ENCODE measurements around the gene CERS4. TPM values are rescaled to one million over a fixed set of nuclear protein-coding genes. Genes with fewer than 3 reads are reported as not detected.

Gene CERS4
- total and polyA plus RNA-seq, 2 experiments from 2014 or later = 68.5 to 109 TPM

DNA sequence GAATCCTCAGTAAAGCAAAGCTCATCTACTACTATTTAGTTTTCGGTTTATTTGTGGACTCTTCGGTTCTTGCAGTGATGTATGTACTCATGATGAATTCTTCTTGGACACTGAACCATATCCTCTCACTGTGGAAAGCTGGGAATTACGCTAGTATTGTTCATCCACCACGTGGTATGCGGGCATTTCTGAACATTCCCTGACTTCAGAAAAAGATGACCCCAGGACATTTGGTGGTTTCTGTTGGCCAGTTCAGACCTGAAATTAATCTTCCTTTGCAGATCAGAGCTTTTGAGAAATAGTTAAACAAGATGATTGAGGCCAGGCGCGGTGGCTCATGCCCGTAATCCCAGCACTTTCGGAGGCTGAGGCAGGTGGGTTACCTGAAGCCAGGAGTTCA, 34.5 kb upstream of the CERS4 start:
- Histone ChIP-seq H3K79me2 (replicated peaks; ENCODE audit: insufficient read depth) (no peaks in the 10 kb centered on the region), H2AFZ (peak overlapping the region; percentile 78), H3K27ac (ENCODE audit: low read depth) (no peak overlapping the region), H3K27me3 (ENCODE audit: insufficient read depth) (no peaks in the 10 kb centered on the region), H3K4me3 (no peak overlapping the region), H3K36me3 (ENCODE audit: insufficient read depth) (no peaks in the 10 kb centered on the region), H3F3A (replicated peaks; ENCODE audit: low read depth) (no peaks in the 10 kb centered on the region), H3K9me2 (ENCODE audit: insufficient read depth) (no peaks in the 10 kb centered on the region), H3K4me2 (no peak overlapping the region), H3K4me1 (ENCODE audit: insufficient read depth) (no peaks in the 10 kb centered on the region), H4K20me1 (replicated peaks; ENCODE audit: insufficient read depth) (no peaks in the 10 kb centered on the region)
- DNase-seq (ENCODE audit: low spot score) (no peak), ATAC-seq (no peak)
- Mint-ChIP-seq H3K36me3 (ENCODE audit: low read depth) (no peaks in the 10 kb centered on the region), H3K4me1 (no peaks in the 10 kb centered on the region), H3K27ac (no peak overlapping the region), H3K9me3 (no peaks in the 10 kb centered on the region), H3K27me3 (ENCODE audit: insufficient read depth, low read depth, poor library complexity) (peaks cover 3% of the 10 kb centered on the region), H3K4me3 (no peak overlapping the region)
- TF ChIP-seq CREB1 (CRISPR knock-in tag; IDR thresholded peaks at IDR 0.05; ENCODE audit: low read depth) = no peak
- TF ChIP-seq EZH2 (IDR thresholded peaks at IDR 0.05; ENCODE audit: low read depth, unreplicated experiment) = no peak
- TF ChIP-seq POLR2AphosphoS5 (IDR thresholded peaks at IDR 0.05; ENCODE audit: low read depth) = no peak
- TF ChIP-seq EZH2phosphoT487 (IDR thresholded peaks at IDR 0.05; ENCODE audit: unreplicated experiment) = no peak
- no peak for TF ChIP-seq ZNF331 (CRISPR knock-in tag; IDR thresholded peaks at IDR 0.05; ENCODE audit: low read depth)
- TF ChIP-seq, protein P1, sequence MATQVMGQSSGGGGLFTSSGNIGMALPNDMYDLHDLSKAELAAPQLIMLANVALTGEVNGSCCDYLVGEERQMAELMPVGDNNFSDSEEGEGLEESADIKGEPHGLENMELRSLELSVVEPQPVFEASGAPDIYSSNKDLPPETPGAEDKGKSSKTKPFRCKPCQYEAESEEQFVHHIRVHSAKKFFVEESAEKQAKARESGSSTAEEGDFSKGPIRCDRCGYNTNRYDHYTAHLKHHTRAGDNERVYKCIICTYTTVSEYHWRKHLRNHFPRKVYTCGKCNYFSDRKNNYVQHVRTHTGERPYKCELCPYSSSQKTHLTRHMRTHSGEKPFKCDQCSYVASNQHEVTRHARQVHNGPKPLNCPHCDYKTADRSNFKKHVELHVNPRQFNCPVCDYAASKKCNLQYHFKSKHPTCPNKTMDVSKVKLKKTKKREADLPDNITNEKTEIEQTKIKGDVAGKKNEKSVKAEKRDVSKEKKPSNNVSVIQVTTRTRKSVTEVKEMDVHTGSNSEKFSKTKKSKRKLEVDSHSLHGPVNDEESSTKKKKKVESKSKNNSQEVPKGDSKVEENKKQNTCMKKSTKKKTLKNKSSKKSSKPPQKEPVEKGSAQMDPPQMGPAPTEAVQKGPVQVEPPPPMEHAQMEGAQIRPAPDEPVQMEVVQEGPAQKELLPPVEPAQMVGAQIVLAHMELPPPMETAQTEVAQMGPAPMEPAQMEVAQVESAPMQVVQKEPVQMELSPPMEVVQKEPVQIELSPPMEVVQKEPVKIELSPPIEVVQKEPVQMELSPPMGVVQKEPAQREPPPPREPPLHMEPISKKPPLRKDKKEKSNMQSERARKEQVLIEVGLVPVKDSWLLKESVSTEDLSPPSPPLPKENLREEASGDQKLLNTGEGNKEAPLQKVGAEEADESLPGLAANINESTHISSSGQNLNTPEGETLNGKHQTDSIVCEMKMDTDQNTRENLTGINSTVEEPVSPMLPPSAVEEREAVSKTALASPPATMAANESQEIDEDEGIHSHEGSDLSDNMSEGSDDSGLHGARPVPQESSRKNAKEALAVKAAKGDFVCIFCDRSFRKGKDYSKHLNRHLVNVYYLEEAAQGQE (IDR thresholded peaks at IDR 0.05; ENCODE audit: unreplicated experiment) = no peak
- TF ChIP-seq, protein P2, sequence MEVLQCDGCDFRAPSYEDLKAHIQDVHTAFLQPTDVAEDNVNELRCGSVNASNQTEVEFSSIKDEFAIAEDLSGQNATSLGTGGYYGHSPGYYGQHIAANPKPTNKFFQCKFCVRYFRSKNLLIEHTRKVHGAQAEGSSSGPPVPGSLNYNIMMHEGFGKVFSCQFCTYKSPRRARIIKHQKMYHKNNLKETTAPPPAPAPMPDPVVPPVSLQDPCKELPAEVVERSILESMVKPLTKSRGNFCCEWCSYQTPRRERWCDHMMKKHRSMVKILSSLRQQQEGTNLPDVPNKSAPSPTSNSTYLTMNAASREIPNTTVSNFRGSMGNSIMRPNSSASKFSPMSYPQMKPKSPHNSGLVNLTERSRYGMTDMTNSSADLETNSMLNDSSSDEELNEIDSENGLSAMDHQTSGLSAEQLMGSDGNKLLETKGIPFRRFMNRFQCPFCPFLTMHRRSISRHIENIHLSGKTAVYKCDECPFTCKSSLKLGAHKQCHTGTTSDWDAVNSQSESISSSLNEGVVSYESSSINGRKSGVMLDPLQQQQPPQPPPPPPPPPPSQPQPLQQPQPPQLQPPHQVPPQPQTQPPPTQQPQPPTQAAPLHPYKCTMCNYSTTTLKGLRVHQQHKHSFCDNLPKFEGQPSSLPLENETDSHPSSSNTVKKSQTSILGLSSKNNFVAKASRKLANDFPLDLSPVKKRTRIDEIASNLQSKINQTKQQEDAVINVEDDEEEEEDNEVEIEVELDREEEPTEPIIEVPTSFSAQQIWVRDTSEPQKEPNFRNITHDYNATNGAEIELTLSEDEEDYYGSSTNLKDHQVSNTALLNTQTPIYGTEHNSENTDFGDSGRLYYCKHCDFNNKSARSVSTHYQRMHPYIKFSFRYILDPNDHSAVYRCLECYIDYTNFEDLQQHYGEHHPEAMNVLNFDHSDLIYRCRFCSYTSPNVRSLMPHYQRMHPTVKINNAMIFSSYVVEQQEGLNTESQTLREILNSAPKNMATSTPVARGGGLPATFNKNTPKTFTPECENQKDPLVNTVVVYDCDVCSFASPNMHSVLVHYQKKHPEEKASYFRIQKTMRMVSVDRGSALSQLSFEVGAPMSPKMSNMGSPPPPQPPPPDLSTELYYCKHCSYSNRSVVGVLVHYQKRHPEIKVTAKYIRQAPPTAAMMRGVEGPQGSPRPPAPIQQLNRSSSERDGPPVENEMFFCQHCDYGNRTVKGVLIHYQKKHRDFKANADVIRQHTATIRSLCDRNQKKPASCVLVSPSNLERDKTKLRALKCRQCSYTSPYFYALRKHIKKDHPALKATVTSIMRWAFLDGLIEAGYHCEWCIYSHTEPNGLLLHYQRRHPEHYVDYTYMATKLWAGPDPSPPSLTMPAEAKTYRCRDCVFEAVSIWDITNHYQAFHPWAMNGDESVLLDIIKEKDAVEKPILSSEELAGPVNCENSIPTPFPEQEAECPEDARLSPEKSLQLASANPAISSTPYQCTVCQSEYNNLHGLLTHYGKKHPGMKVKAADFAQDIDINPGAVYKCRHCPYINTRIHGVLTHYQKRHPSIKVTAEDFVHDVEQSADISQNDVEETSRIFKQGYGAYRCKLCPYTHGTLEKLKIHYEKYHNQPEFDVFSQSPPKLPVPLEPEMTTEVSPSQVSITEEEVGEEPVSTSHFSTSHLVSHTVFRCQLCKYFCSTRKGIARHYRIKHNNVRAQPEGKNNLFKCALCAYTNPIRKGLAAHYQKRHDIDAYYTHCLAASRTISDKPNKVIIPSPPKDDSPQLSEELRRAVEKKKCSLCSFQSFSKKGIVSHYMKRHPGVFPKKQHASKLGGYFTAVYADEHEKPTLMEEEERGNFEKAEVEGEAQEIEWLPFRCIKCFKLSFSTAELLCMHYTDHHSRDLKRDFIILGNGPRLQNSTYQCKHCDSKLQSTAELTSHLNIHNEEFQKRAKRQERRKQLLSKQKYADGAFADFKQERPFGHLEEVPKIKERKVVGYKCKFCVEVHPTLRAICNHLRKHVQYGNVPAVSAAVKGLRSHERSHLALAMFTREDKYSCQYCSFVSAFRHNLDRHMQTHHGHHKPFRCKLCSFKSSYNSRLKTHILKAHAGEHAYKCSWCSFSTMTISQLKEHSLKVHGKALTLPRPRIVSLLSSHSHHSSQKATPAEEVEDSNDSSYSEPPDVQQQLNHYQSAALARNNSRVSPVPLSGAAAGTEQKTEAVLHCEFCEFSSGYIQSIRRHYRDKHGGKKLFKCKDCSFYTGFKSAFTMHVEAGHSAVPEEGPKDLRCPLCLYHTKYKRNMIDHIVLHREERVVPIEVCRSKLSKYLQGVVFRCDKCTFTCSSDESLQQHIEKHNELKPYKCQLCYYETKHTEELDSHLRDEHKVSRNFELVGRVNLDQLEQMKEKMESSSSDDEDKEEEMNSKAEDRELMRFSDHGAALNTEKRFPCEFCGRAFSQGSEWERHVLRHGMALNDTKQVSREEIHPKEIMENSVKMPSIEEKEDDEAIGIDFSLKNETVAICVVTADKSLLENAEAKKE (CRISPR knock-in tag; IDR thresholded peaks at IDR 0.05) = no peak
- TF ChIP-seq, protein P3, sequence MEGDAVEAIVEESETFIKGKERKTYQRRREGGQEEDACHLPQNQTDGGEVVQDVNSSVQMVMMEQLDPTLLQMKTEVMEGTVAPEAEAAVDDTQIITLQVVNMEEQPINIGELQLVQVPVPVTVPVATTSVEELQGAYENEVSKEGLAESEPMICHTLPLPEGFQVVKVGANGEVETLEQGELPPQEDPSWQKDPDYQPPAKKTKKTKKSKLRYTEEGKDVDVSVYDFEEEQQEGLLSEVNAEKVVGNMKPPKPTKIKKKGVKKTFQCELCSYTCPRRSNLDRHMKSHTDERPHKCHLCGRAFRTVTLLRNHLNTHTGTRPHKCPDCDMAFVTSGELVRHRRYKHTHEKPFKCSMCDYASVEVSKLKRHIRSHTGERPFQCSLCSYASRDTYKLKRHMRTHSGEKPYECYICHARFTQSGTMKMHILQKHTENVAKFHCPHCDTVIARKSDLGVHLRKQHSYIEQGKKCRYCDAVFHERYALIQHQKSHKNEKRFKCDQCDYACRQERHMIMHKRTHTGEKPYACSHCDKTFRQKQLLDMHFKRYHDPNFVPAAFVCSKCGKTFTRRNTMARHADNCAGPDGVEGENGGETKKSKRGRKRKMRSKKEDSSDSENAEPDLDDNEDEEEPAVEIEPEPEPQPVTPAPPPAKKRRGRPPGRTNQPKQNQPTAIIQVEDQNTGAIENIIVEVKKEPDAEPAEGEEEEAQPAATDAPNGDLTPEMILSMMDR (conservative IDR thresholded peaks at IDR 0.05; ENCODE audit: low read depth in 2 of 2) = no peak
- TF ChIP-seq, protein P4, sequence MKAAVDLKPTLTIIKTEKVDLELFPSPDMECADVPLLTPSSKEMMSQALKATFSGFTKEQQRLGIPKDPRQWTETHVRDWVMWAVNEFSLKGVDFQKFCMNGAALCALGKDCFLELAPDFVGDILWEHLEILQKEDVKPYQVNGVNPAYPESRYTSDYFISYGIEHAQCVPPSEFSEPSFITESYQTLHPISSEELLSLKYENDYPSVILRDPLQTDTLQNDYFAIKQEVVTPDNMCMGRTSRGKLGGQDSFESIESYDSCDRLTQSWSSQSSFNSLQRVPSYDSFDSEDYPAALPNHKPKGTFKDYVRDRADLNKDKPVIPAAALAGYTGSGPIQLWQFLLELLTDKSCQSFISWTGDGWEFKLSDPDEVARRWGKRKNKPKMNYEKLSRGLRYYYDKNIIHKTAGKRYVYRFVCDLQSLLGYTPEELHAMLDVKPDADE (IDR thresholded peaks at IDR 0.05) = no peak
- TF ChIP-seq STAT1 (IDR thresholded peaks at IDR 0.05; ENCODE audit: unreplicated experiment) = no peak
- TF ChIP-seq NANOG (IDR thresholded peaks at IDR 0.05; ENCODE audit: borderline replicate concordance) = no peak
- no peak for TF ChIP-seq JUNB (IDR thresholded peaks at IDR 0.05; ENCODE audit: unreplicated experiment)
- TF ChIP-seq ZNF114 (CRISPR knock-in tag; IDR thresholded peaks at IDR 0.05) = no peak
